NCI-H82 treated with DMSO at 0.1 percent for 48 hours (cell line): Measurements from ENCODE around the gene FHL1.
"Not testable (repeated sequence)": the region's sequence is repeated elsewhere in the genome, so short reads cannot be mapped to it uniquely, and the experiment has no call there.

ENCODE experiments used
- DNase-seq: peaks from one replicate; lab custom pipeline; 2025; ENCODE audit not compliant: unreplicated experiment; lab: John Stamatoyannopoulos, UW

The FHL1 gene

DNA sequence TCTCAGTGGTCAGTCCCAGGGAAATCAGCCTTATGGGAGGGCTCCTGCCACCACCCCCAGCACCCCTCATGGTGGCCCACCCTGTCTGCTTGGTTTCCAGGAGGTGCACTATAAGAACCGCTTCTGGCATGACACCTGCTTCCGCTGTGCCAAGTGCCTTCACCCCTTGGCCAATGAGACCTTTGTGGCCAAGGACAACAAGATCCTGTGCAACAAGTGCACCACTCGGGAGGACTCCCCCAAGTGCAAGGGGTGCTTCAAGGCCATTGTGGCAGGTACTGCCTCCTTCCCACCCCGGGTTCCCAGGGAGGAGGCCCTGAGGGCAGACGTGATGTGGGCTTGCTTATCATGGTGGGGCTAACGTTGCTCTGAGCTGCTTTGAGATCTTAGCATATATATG, 59.6 kb downstream of the FHL1 start:
- DNase-seq, result no peak

DNA sequence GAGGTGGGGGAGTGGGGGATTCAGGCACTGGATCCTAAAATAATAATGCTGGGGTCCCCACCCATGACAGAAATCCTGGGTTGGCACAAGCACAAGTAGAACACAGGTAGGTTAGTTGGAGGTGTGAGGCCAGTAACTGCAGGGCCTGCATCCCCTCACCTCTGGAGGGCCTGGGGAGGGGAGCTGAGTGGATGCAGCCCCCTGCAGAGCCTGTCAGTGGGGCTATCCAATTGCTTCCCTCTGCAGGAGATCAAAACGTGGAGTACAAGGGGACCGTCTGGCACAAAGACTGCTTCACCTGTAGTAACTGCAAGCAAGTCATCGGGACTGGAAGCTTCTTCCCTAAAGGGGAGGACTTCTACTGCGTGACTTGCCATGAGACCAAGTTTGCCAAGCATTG, 60.2 kb downstream of the FHL1 start:
- no peak for DNase-seq

DNA sequence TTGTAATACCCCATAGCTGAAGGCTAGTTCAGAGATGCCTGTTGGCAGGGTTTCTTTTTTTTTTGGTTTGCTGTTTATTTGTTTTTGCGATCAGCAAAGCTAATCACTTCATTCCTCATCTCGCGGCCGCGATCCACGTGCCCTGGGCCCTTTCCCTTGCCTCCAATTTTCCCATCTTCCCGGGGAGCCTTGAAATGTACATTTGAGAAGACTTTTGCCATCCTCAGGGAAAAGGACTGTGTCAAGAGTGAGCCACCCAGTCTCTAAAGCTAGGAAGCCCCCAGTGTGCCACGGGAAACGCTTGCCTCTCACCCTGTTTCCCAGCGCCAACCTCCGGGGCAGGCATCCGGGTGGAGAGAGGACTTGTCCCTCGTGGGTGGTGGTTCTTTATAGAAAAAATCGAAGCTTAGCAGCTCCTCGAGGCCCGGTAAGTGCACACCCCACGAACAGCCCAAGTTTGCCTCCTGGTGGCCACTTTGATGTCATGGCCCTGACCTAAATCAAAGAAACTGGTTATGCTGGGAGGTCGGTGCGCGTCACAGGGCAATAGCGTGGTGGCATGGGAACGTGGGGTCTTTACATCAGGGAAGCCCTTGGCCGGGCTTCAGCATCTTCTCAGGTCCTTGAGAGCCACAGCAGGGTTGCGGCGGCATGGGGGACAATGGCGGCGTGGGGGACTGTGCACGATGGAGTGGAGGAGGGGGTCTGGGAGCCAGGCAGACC, 61.8 kb downstream of the FHL1 start:
- DNase-seq, result no peak

DNA sequence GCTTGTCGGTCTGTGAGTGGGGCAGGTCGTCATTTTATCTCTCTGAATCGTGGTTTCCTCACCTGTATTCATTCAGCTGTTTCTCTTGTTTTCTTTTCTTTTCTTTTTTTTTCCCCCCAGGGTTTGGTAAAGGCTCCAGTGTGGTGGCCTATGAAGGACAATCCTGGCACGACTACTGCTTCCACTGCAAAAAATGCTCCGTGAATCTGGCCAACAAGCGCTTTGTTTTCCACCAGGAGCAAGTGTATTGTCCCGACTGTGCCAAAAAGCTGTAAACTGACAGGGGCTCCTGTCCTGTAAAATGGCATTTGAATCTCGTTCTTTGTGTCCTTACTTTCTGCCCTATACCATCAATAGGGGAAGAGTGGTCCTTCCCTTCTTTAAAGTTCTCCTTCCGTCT, 62.4 kb downstream of the FHL1 start:
- DNase-seq, result no peak

DNA sequence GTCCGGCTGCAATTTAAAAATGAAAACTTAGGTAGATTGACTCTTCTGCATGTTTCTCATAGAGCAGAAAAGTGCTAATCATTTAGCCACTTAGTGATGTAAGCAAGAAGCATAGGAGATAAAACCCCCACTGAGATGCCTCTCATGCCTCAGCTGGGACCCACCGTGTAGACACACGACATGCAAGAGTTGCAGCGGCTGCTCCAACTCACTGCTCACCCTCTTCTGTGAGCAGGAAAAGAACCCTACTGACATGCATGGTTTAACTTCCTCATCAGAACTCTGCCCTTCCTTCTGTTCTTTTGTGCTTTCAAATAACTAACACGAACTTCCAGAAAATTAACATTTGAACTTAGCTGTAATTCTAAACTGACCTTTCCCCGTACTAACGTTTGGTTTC, 62.9 kb downstream of the FHL1 start:
- DNase-seq, result no peak

DNA sequence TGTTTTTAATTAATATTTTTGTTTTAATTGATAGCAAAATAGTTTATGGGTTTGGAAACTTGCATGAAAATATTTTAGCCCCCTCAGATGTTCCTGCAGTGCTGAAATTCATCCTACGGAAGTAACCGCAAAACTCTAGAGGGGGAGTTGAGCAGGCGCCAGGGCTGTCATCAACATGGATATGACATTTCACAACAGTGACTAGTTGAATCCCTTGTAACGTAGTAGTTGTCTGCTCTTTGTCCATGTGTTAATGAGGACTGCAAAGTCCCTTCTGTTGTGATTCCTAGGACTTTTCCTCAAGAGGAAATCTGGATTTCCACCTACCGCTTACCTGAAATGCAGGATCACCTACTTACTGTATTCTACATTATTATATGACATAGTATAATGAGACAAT, 63.5 kb downstream of the FHL1 start:
- DNase-seq, result no peak

DNA sequence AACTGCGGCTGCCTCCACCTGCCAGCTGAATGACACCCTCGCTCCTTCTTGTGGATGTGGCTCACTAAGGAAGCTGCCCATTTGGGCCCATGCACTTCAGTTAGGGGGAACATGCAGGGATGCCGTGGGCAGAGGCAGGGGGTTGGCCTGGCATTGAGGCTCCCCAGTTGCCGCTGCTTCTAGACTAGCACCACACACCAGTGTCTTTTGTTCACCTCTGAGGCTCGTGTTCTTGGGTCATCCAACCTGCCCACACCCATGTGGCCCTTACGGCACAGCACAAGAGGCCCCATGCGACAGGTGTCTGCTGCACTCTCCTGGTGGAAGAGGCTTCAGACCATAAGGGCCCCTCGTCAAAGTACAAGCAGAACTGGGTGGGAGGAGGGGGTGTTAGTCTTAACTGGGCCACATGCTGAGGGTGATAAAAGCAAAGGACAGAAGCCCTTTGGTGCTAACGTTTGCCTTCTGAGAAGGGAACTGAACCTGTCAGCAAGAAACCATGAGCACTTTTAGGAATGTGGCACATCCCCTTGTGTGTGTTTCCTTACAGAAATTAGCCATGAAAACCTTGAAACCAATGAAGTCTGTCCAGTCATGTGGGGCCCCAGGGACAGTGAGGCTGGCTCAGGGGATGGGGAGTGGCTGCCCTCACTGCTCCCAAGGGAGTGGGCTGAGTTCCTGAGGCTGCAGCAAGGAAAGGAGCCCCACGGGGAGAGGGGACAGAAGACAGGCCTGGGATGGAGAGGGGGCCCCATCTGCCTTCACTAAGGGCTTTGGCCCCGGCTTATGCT, 64.6 kb downstream of the FHL1 start:
- no peak for DNase-seq

DNA sequence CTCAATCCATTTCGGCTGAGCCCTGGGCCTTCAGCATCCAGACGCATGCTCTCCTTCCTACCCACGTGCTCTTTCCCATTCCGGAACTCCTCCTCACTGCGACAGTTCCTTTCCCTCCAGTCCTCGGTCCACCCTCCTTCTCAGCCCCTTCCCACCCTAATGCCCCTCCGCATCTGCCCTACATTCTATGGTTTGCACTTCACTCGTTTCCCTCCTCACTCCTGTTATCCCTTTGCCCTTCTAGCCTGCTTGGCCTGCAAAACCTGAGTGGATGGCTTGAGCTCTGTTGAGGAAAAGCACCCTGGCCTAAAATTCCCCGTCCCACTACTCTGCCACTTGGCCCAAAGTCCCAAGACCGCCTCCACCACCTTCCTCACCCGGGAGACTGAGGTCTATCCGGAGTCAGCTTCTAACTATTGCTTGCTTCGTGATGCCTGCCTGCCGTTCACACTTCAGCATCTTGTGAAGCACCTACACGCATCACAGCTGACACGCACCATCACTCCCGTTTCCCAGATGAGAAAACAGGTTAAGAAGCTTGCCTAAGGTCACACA, 65.3 kb downstream of the FHL1 start:
- no peak for DNase-seq

DNA sequence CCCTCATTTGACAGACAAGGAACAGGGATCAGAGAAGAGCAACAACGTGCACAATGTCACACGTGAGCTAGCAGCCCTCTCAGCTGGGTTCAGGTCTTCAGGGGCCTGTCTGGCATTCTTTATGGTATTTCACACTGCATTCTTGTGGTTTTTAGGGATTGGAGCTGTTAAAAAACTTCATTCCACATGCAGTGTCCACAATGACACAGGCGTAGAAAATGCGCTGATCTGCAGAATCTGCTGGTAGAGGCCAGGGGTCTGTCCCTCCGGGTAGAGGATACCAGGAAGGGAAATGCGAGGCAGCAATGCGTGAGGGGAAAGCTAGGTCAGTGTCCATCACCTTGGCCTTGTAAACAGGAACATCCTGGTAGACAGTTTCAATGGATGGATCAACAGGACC, 67.2 kb downstream of the FHL1 start:
- DNase-seq, result no peak

DNA sequence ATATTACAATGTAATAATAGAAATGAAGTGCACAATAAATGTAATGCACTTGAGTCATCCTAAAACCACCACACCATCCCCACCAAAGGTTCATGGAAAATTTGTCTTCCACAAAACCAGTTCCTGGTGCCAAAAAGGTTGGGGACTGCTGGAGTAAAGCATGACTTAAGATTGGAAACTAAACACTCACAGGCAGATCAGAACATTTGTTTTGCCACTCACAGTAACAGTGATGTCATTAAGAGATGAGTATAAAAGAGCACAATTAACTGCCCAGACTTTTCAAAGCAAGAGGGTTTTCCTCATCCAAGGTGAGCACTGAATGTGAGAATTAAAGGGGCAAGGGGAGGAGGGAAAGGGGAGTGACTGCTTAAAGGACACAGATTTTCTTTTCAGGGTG, 68.2 kb downstream of the FHL1 start:
- DNase-seq, result no peak

DNA sequence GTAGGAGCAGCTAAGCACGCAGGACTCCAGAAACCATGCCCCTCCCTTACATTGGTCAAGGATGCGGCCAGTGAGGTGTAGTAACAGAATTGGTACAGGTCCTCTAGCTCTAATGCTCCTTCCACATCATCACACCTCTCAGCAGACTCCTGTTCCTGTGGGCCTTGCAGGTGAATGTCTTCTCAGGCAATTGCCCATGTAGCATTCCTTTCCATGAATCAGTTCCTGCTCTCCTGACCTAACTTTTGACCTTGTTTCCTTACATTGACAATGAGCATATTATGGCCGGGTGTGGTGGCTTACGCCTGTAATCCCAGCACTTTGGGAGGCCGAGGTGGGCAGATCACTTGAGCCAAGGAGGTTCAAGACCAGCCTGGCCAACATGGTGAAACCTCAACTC, 72.6 kb downstream of the FHL1 start:
- no peak for DNase-seq

DNA sequence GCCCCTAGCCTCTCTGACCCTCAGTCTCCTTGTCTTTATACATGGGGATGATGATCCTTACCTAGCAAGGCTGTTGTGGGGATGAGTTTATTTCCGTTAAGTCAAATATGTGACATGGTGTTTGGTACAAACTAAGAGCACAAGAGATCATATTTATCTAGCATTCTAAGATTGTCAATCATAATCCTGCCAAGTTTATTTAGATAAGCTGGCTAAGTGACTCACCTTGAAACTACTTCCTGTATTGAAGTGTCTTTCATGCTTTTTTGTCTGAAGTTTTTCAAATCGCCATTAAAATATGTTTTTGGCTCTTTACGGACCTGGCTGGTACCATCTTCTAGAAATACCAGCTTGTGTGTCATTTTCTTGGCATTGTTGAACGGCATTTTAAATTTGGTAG, 73.2 kb downstream of the FHL1 start:
- DNase-seq, result no peak

DNA sequence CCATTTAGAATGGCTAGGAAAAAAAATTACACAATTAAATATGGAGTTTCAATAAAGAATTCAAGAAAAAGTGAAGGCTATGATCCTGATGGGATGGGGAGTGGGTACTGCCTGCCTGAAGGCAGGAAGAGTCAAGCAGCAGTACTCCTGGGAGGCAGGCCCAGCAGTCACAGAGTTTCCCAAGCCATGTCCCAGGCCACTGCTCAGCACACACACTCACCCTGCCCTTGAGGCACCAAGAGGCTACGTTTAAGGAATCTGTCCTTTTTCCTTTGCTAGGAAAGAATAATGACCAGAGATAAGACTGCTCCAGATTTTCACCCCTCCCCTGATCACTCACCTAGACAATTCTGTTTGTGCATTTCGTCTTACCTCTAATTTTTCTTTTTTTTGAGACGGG, 73.6 kb downstream of the FHL1 start:
- DNase-seq, result no peak

DNA sequence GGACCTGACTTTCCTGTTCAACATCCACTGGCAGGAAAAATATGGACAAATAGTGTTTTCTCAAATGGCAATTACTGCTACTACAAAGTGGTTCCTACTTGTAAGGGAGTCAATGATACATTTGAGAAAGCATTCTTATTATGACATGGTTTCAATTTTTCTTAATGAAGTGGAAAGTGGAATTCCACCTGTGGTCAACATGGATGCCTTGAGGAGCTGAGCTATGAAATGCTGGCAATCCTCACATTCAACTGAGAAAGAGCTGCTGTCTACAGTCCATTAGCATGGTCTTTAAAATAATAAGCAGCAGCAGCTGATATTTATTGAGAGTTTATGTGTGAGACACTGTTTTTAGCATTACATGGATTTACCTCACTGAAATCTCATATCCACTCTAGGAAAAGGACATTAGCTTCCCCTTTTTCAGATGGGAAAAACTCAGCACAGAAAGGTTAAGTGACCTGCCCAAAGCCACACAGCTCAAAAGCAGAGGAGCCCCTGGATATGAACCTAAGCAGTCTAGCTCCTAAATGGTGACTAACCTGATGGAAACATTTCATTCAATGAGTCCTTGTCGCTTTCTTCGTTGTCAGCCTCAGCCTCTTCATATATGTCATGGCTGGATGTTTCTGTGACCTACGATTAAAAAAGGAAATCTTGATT, 74.6 kb downstream of the FHL1 start:
- DNase-seq, result no peak

DNA sequence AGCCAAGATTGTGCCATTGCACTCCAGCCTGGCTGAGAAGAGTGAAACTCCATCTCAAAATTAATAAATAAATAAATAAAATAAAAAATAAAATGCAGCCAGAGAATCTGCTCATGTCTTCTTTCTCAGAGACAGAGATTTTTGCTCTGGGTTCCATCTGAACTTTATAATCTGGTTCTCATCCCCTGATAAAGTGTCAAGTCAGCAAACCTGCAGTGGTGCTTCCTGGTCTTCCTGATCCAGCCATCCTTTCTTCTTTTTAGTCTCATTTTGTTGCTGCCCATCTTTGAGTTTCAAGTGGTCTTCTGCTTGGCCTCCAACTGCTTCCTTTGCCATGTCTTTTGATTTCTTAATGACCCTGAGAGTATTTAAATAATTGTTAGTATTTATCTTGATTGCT, 79.7 kb downstream of the FHL1 start:
- no peak for DNase-seq

DNA sequence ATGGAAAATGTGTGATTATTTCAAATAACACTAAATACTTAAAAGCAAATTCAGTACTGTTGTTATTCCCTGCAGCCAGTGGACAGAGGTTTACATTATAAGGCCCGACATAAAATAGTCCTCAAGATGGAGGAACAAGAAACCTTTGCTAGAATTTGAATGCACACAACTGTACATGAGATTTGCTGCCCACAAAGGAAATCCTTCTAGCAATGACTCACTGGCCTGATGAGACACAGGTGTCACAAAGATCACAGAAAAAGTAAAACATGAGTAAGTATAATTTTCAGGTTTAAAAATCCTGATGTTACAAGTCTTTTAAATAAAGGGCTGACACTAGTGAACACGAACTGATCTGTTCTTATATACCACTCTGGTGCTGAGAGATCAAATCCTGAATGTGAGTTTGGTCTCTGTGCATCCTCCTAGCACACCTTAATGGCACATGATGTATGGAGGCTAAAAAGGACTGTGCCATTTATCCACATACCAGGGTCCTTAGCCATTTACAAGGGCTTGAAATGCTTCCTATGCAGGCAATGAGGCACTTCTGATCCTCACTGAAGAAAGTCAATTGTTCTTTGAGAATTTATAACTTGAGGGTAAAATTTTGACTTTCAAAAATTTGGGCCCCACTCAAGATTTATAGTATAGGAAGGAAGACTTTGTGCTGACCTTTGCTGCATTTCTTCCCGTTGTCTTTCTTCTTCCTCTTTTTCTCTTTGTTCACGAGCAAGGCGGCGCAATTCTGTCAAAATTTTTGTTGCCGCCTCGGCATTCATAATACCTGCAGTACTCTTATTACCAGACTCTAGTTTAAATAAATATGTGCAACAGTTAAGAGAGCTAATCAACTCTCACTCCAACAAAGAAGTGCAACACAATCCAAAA, 80.9 kb downstream of the FHL1 start:
- DNase-seq, result no peak

DNA sequence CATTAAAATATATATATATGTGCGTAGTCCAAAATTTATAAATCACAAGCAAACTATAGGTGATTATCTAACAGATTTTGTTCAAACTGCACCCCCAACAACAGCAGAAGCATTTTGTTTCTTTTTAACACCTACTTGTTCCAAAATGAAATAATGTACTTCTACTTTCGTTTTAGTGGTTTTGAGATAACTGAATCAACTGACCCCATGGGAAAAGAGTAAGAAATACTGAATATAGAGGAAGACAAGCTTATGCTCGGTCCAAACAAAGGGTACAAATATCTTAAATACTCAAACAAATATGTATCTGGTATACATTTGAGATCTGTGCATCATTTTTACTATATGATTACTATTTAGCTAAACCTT, 81.5 kb downstream of the FHL1 start:
- DNase-seq, result no peak

DNA sequence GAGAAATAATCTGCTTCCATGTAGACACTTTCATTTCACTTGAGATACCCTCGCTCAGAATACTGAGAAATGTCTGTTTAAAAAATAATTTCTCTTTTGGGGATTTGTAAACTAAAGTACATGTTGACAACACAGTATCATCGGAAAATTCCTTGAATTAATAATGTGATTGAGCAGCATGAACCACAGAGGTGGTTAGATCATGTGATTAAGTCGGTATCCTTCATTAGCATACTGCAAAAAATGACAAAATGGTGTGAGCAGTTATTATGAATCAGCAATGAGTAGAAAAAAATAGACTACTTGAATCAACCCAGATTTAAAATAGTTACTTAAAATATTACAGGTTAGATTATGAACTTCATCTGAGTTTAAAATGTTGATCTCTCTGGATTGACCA, 89.7 kb downstream of the FHL1 start:
- no peak for DNase-seq

DNA sequence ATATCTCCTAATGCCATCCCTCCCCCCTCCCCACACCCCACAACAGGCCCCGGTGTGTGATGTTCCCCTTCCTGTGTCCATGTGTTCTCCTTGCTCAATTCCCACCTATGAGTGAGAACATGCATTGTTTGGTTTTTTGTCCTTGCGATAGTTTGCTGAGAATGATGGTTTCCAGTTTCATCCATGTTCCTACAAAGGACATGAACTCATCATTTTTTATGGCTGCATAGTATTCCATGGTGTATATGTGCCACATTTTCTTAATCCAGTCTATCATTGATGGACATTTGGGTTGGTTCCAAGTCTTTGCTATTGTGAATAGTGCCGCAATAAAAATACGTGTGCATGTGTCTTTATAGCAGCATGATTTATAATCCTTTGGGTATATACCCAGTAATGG, 90.5 kb downstream of the FHL1 start:
- not testable (repeated sequence) for DNase-seq

DNA sequence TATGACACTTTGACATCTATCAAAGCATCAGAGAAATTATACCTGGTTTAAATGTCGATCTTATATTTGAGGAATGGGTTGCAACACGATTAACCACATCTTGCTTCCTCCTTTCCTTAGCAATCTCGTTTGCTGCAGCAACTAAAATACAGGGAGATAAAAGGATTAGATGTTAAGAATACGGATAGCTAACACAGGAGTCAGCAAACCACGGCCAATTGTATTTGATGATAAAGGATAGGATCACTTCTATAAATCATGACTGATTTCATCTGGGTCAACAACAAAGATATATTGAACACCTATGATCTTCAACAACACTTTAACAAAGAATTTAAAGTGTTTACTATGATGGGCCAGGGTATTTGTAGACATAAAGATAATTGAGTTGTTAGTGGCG, 98.9 kb downstream of the FHL1 start:
- DNase-seq, result peak; percentile 17
